CD1c-positive myeloid dendritic cell (primary cell): ENCODE measurements around the gene WNT7B.

Experiments used
- DNase-seq: peaks from one replicate; pipeline ENCODE4 v3.0.0-alpha.2; 2016; ENCODE audit errors: extremely low spot score

WNT7B gene

GRCh38 chr22:45872659-45873263 lies 104.2 kb downstream of the WNT7B start:
- no peak for DNase-seq

- DNase-seq = no peak
Observed at GRCh38 chr22:45871721-45872120, 105.2 kb downstream of the WNT7B start.
